AG09309 (cell line): ENCODE results near the gene MS4A6E.
"Not testable (repeated sequence)": the region's sequence is repeated elsewhere in the genome, so short reads cannot be mapped to it uniquely, and the experiment has no call there.

ENCODE experiments used
- DNase-seq: peaks from one replicate; pipeline ENCODE4 v3.0.0-alpha.2; 2010; ENCODE audit warnings: low read depth
- H3K4me3 ChIP-seq: 2 replicates; pipeline ENCODE4 v1.5.1; 2011; ENCODE audit warnings: mild to moderate bottlenecking, low read depth, low read length, moderate library complexity; ENCODE audit not compliant: control insufficient read depth
- TF ChIP-seq, protein P1 (sequence below): IDR thresholded peaks from 2 replicates; pipeline ENCODE4 v1.5.1; 2011; ENCODE audit warnings: mild to moderate bottlenecking, low read depth, low read length, inconsistent platforms; ENCODE audit not compliant: insufficient read depth, control insufficient read depth; ENCODE audit errors: missing control alignments

Gene MS4A6E

DNA sequence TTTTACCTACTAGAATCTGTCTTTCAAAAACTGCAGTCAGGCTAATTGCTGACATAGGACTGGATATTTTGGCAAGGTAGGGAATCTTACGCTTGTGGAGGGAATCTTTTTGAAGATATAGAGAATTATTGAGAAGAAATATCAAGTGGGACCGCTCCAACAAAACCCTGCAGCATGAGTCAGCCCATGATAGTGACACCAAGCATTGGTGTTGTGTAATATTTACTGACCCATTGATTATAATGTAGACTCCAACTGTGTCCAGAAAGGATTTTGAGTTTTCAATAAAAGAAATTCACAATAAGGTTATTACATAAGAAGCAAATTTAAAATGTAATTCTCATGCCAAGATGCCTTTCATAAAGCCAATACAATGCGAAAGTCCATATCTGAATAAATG, 25.9 kb upstream of the MS4A6E start:
- H3K4me3 ChIP-seq: no peak overlapping the region
- TF ChIP-seq, protein P1, sequence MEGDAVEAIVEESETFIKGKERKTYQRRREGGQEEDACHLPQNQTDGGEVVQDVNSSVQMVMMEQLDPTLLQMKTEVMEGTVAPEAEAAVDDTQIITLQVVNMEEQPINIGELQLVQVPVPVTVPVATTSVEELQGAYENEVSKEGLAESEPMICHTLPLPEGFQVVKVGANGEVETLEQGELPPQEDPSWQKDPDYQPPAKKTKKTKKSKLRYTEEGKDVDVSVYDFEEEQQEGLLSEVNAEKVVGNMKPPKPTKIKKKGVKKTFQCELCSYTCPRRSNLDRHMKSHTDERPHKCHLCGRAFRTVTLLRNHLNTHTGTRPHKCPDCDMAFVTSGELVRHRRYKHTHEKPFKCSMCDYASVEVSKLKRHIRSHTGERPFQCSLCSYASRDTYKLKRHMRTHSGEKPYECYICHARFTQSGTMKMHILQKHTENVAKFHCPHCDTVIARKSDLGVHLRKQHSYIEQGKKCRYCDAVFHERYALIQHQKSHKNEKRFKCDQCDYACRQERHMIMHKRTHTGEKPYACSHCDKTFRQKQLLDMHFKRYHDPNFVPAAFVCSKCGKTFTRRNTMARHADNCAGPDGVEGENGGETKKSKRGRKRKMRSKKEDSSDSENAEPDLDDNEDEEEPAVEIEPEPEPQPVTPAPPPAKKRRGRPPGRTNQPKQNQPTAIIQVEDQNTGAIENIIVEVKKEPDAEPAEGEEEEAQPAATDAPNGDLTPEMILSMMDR: no peak
- no peak for DNase-seq

DNA sequence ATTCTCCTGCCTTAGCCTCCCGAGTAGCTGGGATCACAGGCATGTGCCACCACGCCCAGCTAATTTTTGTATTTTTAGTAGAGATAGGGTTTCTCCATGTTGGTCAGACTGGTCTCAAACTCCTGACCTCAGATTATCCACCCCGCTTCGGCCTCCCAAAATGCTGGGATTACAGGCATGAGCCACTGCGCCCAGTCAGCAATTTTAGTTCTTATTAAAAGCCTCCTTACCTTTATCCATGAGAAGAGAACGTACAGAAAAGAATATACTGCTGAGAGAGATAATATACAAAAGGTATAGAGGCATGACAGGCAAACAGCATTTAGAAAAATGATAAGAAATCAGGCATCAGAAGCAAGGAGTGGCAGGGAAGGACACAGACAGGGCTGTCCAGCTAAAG, 25.2 kb upstream of the MS4A6E start:
- not testable (repeated sequence) for DNase-seq, H3K4me3 ChIP-seq

DNA sequence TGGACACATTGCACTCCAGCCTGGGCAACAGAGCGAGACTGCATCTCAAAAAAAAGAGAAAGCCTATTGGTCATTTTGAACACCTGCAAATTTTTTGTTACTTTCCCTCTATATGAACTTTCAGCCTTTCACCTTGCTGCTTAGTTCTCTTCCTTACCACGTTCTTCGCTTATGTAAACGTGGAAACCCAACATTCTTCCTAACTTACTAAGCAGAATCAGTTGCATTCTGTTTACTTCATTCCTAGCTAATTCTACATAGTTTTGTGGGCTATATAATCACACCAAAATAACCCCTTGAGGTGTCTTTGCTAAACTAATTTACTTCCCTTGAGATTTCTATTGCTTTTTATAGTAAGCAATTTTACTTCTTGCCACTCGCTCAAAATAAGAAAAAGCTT, 23.4 kb upstream of the MS4A6E start:
- DNase-seq: no peak
- TF ChIP-seq, protein P1: no peak
- no peak overlapping the region for H3K4me3 ChIP-seq

DNA sequence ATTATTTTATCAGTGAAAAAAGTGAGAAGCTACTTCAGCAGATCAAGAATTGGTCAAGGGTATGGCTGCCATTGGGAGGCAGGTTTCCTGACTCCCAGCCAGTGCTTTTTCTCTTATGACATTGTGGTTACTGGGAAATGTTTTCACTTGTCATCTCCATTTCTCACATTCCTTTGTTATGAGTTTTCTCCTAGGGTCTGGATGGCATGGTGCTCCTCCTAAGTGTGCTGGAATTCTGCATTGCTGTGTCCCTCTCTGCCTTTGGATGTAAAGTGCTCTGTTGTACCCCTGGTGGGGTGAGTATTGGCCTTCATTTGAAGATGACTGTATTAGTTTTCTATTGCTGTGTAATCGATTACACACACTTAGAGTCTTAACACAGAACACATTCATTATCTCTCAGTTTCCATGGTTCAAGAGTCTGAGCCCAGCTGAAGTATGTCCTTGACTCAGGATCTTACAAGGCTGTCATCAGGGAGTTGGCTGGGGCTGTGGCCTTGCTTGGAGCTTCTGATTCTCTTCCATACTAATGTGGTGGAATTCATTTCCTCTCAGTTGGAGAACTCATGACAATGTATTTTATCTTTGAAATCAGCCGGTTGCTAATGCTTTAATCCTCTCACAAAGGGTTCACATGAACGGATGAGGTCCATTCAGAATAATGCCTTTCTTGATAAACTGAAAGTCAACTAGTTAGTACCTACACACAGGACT, 21.0 kb upstream of the MS4A6E start:
- TF ChIP-seq, protein P1: no peak
- DNase-seq: no peak
- no peak overlapping the region for H3K4me3 ChIP-seq

DNA sequence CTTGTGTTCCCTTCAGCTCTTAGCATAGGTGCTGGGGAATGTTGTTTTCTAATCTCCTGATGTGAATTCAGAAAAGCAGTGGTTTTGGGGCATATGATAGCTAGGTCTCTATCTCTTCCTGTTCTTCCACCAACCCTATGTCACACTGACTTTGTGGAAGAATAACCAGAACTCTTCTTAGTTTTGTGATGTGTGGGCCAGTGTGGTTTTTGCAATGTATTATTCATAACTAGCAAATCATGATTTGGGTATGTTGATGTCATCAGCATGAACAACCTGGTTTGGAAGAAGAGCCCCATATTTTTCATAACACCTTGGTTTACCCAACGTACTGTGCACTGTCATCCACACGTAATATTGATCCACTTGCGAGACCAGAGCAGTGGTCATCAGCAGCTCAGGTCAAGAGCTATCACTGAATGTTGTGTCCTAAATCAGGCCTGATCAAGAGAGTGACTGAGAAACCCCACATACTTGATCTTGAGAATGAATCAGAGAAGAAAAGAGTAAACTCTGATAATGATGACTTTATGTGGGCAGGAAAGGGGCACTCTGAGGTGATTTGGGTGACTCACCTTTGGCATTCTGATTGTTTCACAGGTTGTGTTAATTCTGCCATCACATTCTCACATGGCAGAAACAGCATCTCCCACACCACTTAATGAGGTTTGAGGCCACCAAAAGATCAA, 19.4 kb upstream of the MS4A6E start:
- TF ChIP-seq, protein P1: no peak
- DNase-seq: no peak

DNA sequence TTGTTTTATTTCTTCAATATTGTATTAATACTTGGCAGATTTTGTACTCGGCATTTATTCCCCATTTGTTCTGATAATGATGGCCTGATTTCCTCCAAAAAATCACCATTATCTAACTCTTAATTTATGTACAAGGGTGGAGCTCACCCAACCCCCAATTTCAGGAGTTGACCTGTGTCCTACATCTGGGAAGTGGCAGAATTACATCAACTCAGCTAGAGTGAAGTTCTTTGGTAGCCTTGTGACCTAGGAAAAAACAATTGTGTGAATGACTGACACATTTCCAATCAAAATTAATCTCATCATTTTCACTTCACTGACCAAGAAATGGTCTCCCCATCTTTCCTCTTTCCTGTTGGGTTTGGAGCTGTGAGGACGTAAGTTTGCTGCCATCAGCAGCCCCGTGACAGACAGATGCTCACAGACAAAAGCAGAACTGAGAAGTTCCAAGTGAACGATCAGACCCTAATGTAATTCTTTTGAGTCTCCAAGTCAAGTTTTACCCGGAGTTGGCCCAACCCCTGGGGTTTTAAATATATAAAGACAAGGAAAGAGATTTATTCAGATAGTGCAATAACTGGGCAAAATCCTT, 16.6 kb upstream of the MS4A6E start:
- H3K4me3 ChIP-seq: no peak overlapping the region
- no peak for DNase-seq
- TF ChIP-seq, protein P1: no peak

More for the DNA sequence above, 19.4 kb upstream of the MS4A6E start:
- no peak overlapping the region for H3K4me3 ChIP-seq
